GM18526 (cell line): ENCODE data around the gene C7orf57.

ENCODE experiments used
- POLR2A ChIP-seq: IDR thresholded peaks from 3 replicates; pipeline ENCODE4 v1.6.1; 2011; ENCODE audit not compliant: insufficient read length; ENCODE audit errors: extremely low read depth

The C7orf57 gene

GRCh38 chr7:48035301-48035966 is at the start of gene C7orf57:
C7orf57 (plus strand) TSS chr7:48035543; CDS start chr7:48036309, 766 bp downstream.
- TF ChIP-seq POLR2A, result no peak

DNA sequence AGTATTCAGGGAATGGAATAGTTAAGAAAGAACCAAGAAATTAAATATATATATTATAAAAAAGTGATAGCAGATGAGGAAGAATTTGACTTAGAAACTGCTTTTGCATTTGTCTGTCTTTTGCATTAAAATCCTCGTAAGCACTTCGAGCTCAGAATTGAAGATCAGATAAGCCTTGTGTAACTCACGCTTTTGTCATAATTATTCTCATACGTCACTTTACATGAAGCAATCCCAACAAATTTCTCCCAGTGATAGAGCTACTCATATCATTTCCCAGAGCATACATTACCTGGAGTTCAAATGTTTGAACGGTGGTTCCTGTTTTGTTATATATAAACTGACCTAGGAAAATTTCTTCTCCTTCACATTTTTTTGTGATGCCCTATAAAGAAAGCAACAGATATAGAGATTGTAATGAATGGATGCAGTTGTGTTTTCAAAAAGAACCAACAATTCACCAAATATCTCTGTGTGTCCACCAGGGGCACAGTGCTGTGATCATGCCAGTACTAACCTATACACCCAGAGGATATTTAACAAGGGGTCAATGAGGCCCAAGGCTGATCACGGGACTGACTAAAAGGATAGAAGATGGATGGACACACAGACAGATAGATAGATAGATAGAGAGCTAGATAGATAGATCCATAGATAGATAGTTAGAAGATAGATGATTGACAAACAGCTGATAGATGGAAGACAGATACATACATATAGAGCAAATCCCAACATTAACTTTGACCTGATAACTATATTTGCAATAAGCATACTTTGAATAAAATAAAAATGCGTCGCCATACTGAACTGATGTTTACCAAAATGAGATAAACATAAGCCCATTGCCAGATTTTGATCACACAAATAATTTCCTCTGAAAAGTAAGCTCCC is 46.6 kb upstream of the C7orf57 start:
- no peak for TF ChIP-seq POLR2A

DNA sequence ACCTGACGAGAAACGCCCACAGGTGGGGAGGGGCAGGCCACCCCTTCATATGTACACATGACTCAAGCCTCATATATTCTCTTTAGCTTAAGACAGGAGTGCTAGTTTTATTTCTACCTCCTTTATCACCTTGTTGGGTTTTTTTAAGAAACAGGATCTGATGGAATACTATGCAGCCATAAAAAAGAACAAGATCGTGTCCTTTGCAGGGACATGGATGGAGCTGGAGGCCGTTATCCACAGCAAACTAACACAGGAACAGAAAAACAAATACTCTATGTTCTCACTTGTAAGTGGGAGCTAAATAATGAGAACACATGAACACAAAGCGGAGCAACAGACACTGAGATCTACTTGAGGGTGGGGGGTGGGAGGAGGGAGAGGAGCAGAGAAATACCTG is 44.8 kb upstream of the C7orf57 start:
- no peak for TF ChIP-seq POLR2A

- TF ChIP-seq POLR2A, result no peak
Observed at GRCh38 chr7:47991270-47991669, 44.1 kb upstream of the C7orf57 start.

GRCh38 chr7:47991741-47992311 is 43.5 kb upstream of the C7orf57 start:
- TF ChIP-seq POLR2A, result peak; percentile 54

DNA sequence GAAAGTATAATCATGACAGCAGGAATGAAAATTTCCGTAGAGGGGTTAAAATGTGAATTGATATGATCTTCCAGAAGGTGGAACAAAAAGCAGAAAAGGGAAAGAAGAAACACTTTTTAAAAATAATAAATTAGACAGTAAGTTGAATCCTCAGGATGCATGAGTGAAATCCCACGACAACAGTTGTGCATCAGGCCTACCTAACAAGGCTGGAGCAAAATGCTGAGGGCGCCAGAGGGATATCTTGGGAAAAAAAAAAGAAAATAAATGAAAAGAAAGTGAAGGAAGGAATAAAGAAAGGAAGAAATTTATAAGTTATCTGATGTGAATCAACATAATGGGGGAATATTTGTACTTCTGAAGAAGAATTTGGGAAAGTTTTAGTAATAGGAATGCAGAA is 42.9 kb upstream of the C7orf57 start:
- TF ChIP-seq POLR2A, result no peak

- no peak for TF ChIP-seq POLR2A
Observed at GRCh38 chr7:47999413-47999812, 35.9 kb upstream of the C7orf57 start.

DNA sequence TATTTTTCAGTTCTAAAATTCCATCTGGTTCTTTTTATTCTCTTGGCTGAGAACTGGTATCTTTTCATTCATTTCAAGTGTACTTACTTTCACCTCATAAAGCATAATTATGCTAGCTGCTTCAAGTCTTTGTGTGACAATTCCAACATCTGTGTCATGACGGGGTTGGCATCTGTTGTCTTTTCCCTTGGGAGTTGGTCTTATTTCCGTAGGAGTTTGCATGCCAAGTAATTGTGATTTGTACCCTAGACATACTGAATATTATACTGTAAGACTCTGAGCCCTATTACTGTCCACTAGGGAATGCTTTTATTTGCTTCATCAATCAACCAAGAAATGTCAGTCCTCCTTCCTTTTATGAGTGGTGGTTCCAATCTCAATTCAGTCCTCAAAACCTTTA is 31.3 kb upstream of the C7orf57 start:
- TF ChIP-seq POLR2A, result no peak

GRCh38 chr7:48004638-48005037 is 30.7 kb upstream of the C7orf57 start:
- TF ChIP-seq POLR2A, result no peak

DNA sequence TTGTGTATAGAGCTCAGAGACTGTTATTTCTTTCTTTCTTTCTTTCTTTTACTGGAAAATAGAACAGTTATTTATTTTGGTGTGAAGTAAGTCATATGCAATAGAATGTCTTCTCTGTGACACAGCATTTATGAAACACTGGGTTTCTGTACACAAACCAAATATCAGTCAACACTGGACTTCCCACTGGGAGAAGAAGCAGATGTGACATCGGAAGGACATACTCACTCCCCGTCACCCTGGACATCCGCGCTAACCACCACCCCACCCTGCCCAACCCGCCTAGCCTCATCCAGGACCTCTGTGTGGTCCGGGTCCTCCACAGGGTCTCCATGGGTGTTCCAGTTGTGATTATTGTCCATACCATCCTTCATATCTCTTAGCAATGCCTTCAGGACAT is 28.5 kb upstream of the C7orf57 start:
- no peak for TF ChIP-seq POLR2A

DNA sequence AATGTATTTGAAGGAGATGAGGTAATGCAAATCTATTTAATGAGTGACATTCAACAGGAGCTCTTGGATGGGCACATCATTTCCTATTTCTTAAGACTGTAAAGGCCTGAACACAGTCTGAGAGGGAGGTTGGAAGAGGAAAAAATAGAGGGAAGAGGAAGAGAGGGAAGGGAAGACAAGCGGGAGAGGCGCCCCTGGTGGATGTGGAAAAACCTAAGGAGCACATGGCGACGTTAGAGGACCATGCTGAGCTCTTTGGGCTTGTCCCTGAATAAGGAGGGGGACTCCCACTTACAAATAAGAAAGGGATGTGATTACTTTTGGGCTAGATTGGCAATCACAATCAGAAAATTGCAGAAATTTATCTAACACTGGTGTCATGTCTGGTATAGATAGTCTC is 26.1 kb upstream of the C7orf57 start:
- TF ChIP-seq POLR2A, result no peak

- TF ChIP-seq POLR2A, result no peak
Observed at GRCh38 chr7:48009954-48010353, 25.4 kb upstream of the C7orf57 start.

DNA sequence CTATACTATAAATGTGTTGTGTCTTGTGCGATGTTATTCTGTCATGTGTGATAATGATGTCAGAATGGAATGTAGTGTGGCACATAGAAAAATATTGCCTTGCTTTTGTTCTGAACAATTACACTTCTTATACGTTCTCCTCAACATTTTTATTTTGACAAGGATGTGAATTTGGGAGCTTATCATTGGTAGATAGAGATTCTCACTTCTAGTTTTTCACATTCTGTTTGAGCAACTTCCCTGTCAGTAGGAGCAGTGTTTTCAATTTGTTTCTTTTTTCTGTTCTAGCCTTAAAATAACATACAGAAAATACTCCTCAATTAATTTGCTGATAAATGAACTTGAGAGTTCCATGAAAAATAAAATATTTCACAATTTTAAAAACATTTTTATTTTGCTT is 24.0 kb upstream of the C7orf57 start:
- TF ChIP-seq POLR2A, result no peak

DNA sequence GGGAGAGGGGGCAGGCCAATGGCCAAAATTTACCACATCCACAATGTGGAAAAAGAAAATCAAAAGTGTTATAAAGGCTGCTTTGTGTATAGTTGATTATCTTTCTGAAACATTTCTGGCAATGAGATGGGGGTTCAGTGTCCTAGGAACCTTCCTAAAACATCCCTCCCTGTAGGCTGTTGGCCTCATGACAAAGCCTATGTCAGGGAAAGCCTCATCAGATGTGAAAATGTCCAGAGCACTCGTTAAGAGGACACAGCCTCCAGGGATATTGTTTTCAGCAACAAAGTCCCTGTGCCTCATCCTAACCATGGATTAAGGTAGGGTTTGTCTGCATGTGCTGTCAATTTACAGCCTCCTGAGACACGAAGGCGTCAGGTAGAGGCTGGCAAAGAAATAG is 23.4 kb upstream of the C7orf57 start:
- no peak for TF ChIP-seq POLR2A

GRCh38 chr7:48016641-48017040 is 18.7 kb upstream of the C7orf57 start:
- TF ChIP-seq POLR2A, result no peak

GRCh38 chr7:48017674-48018073 is 17.7 kb upstream of the C7orf57 start:
- TF ChIP-seq POLR2A, result no peak
